SH-SY5Y (cell line): ENCODE measurements around the gene GPHN.

Source experiments
- GATA2 ChIP-seq: IDR thresholded peaks from 2 replicates; pipeline ENCODE4 v1.6.1; 2011; ENCODE audit warnings: mild to moderate bottlenecking, low read depth, low read length
- GATA3 ChIP-seq: IDR thresholded peaks from 2 replicates; pipeline ENCODE4 v1.6.1; 2011; ENCODE audit warnings: low read depth, mild to moderate bottlenecking, low read length, moderate library complexity

DNA sequence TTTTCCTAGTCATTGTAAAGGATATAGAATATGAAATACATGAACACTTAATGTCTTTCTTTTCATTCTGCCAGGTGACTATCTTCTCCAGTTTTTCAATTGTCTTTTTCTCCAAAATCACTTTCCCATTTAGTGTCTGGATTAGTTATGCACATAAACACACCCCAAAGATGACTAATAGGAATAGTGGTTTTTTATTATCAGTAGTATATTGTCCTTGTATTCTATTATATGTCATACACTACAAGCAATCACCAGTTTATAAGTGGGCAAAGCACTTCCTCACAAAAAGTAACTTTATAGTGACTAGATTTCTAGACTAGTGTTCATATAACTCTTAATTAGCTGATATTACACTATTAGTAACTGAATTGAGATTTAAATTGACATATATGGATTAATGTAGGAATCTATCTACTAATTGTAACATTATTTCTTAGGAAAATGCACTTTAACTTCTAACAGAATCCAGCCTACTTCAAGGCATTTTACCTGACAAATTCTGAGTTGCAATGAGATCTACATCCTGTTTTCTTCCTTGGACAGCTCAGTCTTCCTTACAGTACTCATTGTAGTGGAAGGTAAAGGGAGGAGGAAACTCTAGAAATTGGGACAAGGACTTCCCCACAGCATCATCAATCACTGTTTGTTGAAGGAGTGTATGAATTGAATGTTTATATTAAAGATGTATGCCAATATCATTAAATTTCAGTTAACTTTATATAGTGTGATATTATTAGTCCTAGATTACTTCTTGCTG lies 495.2 kb downstream of the GPHN start:
- no peak for TF ChIP-seq GATA2
- TF ChIP-seq GATA3, result no peak
